HCT116 (cell line): ENCODE results near the gene LFNG.

Experiments used
- CBX3 ChIP-seq: IDR thresholded peaks from 2 replicates; pipeline ENCODE4 v1.6.1; 2012; ENCODE audit warnings: low read depth
- CEBPB ChIP-seq: IDR thresholded peaks from 2 replicates; pipeline ENCODE4 v1.6.1; 2012; ENCODE audit warnings: low read depth
- CTCF ChIP-seq, 3 experiments: fragments of 200-600 bp in 1 of 3; sonication (generic) in 1 of 3; IDR thresholded peaks in 2 of 3; conservative IDR thresholded peaks in 1 of 3; 2 replicates each; pipeline ENCODE4 v1.5.1; 2012 to 2017; ENCODE audit warnings: low read depth in 2 of 3, low read length in 2 of 3, antibody characterized with exemption in 1 of 3, borderline replicate concordance in 1 of 3, control low read depth in 1 of 3, mild to moderate bottlenecking in 1 of 3, mixed read lengths in 1 of 3, mixed run types in 1 of 3, moderate library complexity in 1 of 3; ENCODE audit not compliant: insufficient read depth in 1 of 3
- ELF1 ChIP-seq: IDR thresholded peaks from 2 replicates; pipeline ENCODE4 v1.6.1; 2012; ENCODE audit warnings: low read depth, borderline replicate concordance
- EZH2 ChIP-seq: fragments of 200-600 bp; sonication (generic); IDR thresholded peaks from 2 replicates; pipeline ENCODE4 v1.6.1; 2017; ENCODE audit warnings: antibody characterized with exemption, mixed run types
- EZH2phosphoT487 ChIP-seq: fragments of 200-600 bp; IDR thresholded peaks from 2 replicates; pipeline ENCODE4 v1.6.1; 2018; ENCODE audit warnings: antibody characterized with exemption, borderline replicate concordance
- MAX ChIP-seq: IDR thresholded peaks from 2 replicates; pipeline ENCODE4 v1.6.1; 2012
- POLR2A ChIP-seq: IDR thresholded peaks from 2 replicates; pipeline ENCODE4 v1.7.0; 2011; ENCODE audit warnings: borderline replicate concordance; ENCODE audit not compliant: insufficient read depth, insufficient read length; ENCODE audit errors: extremely low read depth
- POLR2AphosphoS5 ChIP-seq: IDR thresholded peaks from 2 replicates; pipeline ENCODE4 v1.6.1; 2011; ENCODE audit warnings: mild to moderate bottlenecking, low read depth, low read length, moderate library complexity
- RAD21 ChIP-seq: IDR thresholded peaks from 2 replicates; pipeline ENCODE4 v1.6.1; 2012; ENCODE audit warnings: low read depth, mild to moderate bottlenecking
- SRF ChIP-seq: IDR thresholded peaks from 2 replicates; pipeline ENCODE4 v1.6.1; 2012; ENCODE audit warnings: low read depth
- TCF7L2 ChIP-seq: IDR thresholded peaks from 2 replicates; pipeline ENCODE4 v1.7.0; 2011; ENCODE audit warnings: borderline replicate concordance, inconsistent platforms; ENCODE audit not compliant: insufficient read depth, insufficient read length; ENCODE audit errors: extremely low read depth
- ZNF274 ChIP-seq: fragments of 200-500 bp; sonication (Bioruptor generic); IDR thresholded peaks from 2 replicates; pipeline ENCODE4 v1.6.1; 2014; ENCODE audit warnings: mild to moderate bottlenecking, low read depth, low read length, inconsistent platforms

- TF ChIP-seq CTCF (IDR thresholded peaks at IDR 0.05 in 2 of 3, conservative IDR thresholded peaks at IDR 0.05 in 1 of 3; ENCODE audit: borderline replicate concordance in 1 of 3, insufficient read depth in 1 of 3, low read depth in 2 of 3, low read length in 2 of 3) (no peak), RAD21 (no peak), POLR2AphosphoS5 (no peak), EZH2phosphoT487 (no peak), SRF (no peak), ELF1 (no peak), MAX (no peak), EZH2 (no peak), ZNF274 (no peak), CBX3 (no peak), TCF7L2 (no peak), POLR2A (no peak), CEBPB (no peak)
These were observed 49.8 kb downstream of the LFNG start for GRCh38 chr7:2569421-2569820.
